ENCODE data around the gene NUDT5. TPM values are rescaled to one million over a fixed set of nuclear protein-coding genes. Genes with fewer than 3 reads are reported as not detected.
"Not testable (repeated sequence)": the region's sequence is repeated elsewhere in the genome, so short reads cannot be mapped to it uniquely, and the experiment has no call there.

NUDT5 gene
- polyA plus RNA-seq, 1 of the 3 experiments (the other 2 are of a cell fraction): 61.2 TPM

DNA sequence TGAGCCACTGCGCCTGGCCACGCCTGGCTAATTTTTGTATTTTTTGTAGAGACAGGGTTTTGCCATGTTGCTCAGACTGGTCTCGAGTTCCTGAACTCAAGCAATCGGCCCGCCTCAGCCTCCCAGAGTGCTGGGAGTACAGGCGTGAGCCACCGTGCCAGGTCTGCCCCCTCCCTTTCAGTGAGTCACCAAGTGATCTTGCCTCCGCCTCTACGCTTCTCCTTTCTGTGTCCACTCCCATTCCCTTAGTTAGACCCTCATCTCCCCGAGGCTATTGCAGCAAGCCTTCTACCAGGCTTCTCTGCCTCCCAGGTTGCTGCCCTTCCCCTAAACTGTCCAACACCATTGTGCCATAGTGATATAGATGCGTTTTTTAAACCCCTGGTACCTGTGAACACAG is 33.2 kb upstream of the NUDT5 start:
- WGBS (ENCODE audit: low lambda C conversion rate): 93% methylated on average over 11 of the region's 11 CpGs
- Histone ChIP-seq H2AFZ (ENCODE audit: low read depth) (no peak overlapping the region), H3K27me3 (ENCODE audit: insufficient read depth) (no peaks in the 10 kb centered on the region), H3K4me3 (ENCODE audit: low read depth in 2 of 2, low read length in 1 of 2) (no peak overlapping the region), H3K36me3 (replicated peaks in 1 of 2; ENCODE audit: control insufficient read depth in 1 of 2, insufficient read depth in 2 of 2, low read length in 1 of 2) (peaks cover 35 to 47% of the 10 kb centered on the region in 2 experiments), H3K79me2 (ENCODE audit: insufficient read depth) (peaks cover 10% of the 10 kb centered on the region; the same call in 1 of the 2 replicates), H3K4me1 (ENCODE audit: control insufficient read depth in 1 of 2, insufficient read depth in 2 of 2, low read depth in 1 of 2, low read length in 1 of 2) (no peaks in the 10 kb centered on the region), H3K27ac (ENCODE audit: low read depth in 2 of 2, low read length in 1 of 2) (no peak overlapping the region), H3F3A (replicated peaks; ENCODE audit: insufficient read depth) (no peaks in the 10 kb centered on the region), H4K20me1 (ENCODE audit: insufficient read depth) (no peaks in the 10 kb centered on the region), H3K9me2 (no peaks in the 10 kb centered on the region), H3K9me3 (no peaks in the 10 kb centered on the region), H3K4me2 (no peak overlapping the region), H3K9ac (no peak overlapping the region)
- DNase-seq: no peak
- ChIA-PET POLR2A (no interaction called here), CTCF (interaction anchor here (1.3 to 1.7 kb wide), 2 partner anchors 14 kb away, joined by 7 to 12 read pairs; no protein-coding TSS in a partner anchor)
- TF ChIP-seq ELF1 (IDR thresholded peaks at IDR 0.05): no peak

- H3K4me3 ChIP-seq (ENCODE audit: low read depth in 2 of 2, low read length in 1 of 2); H2AFZ ChIP-seq (ENCODE audit: low read depth); DNase-seq; H3K27ac ChIP-seq (ENCODE audit: low read depth in 2 of 2, low read length in 1 of 2); POLR2A ChIA-PET; H3K27me3 ChIP-seq (ENCODE audit: insufficient read depth); H3K9ac ChIP-seq; H3K9me2 ChIP-seq; H3K4me1 ChIP-seq (ENCODE audit: control insufficient read depth in 1 of 2, insufficient read depth in 2 of 2, low read depth in 1 of 2, low read length in 1 of 2); H3F3A ChIP-seq (replicated peaks; ENCODE audit: insufficient read depth); H3K9me3 ChIP-seq; H3K4me2 ChIP-seq; H4K20me1 ChIP-seq (ENCODE audit: insufficient read depth): not testable (repeated sequence)
- 80% methylated on average over 1 of the region's 28 CpGs for WGBS (ENCODE audit: low lambda C conversion rate)
- Histone ChIP-seq H3K79me2 (ENCODE audit: insufficient read depth) (peaks cover 31% of the 10 kb centered on the region; the same call in 1 of the 2 replicates), H3K36me3 (replicated peaks in 1 of 2; ENCODE audit: control insufficient read depth in 1 of 2, insufficient read depth in 2 of 2, low read length in 1 of 2) (peaks cover 29 to 32% of the 10 kb centered on the region in 2 experiments)
- CTCF ChIA-PET: interaction anchor here (1.0 kb wide), 1 partner anchor 12 kb away, joined by 3 read pairs; no protein-coding TSS in a partner anchor
Observed at GRCh38 chr10:12226438-12226837, 30.7 kb upstream of the NUDT5 start.

- no peaks in the 10 kb centered on the region for H3K27me3 ChIP-seq (ENCODE audit: insufficient read depth)
- CTCF ChIA-PET: interaction anchor here (3.3 kb wide), 1 partner anchor 10 kb away, joined by 21 read pairs; no protein-coding TSS in a partner anchor
- no peak overlapping the region for H3K27ac ChIP-seq (ENCODE audit: low read depth in 2 of 2, low read length in 1 of 2)
- H3K9me2 ChIP-seq: no peaks in the 10 kb centered on the region
- peaks cover 24 to 31% of the 10 kb centered on the region in 2 experiments for H3K36me3 ChIP-seq (replicated peaks in 1 of 2; ENCODE audit: control insufficient read depth in 1 of 2, insufficient read depth in 2 of 2, low read length in 1 of 2)
- H3K4me1 ChIP-seq (ENCODE audit: control insufficient read depth in 1 of 2, insufficient read depth in 2 of 2, low read depth in 1 of 2, low read length in 1 of 2): no peaks in the 10 kb centered on the region
- H3K4me2 ChIP-seq: no peak overlapping the region
- H2AFZ ChIP-seq (ENCODE audit: low read depth): no peak overlapping the region
- no peak overlapping the region for H3K9ac ChIP-seq
- no peak overlapping the region for H3K4me3 ChIP-seq (ENCODE audit: low read depth in 2 of 2, low read length in 1 of 2)
- DNase-seq: no peak
- WGBS (ENCODE audit: low lambda C conversion rate): 100% methylated on average over 2 of the region's 2 CpGs
- POLR2A ChIA-PET: interaction anchor here (0.6 kb wide), 1 partner anchor 161 kb away, joined by 3 read pairs; no protein-coding TSS in a partner anchor
- no peaks in the 10 kb centered on the region for H4K20me1 ChIP-seq (ENCODE audit: insufficient read depth)
- H3K79me2 ChIP-seq (ENCODE audit: insufficient read depth): peaks cover 38% of the 10 kb centered on the region
- no peaks in the 10 kb centered on the region for H3K9me3 ChIP-seq
- no peaks in the 10 kb centered on the region for H3F3A ChIP-seq (replicated peaks; ENCODE audit: insufficient read depth)
- TF ChIP-seq TEAD4 (IDR thresholded peaks at IDR 0.05; ENCODE audit: borderline replicate concordance, insufficient read depth) (no peak), CTCF (IDR thresholded peaks at IDR 0.05) (no peak), REST (IDR thresholded peaks at IDR 0.05; ENCODE audit: low read depth, low read length) (no peak), GABPA (IDR thresholded peaks at IDR 0.05; ENCODE audit: low read depth) (no peak), ELF1 (IDR thresholded peaks at IDR 0.05) (no peak), USF2 (IDR thresholded peaks at IDR 0.05; ENCODE audit: borderline replicate concordance, low read depth, low read length) (no peak), MEF2A (IDR thresholded peaks at IDR 0.05; ENCODE audit: borderline replicate concordance, low read depth) (no peak), GATA2 (CRISPR knock-in tag; IDR thresholded peaks at IDR 0.05) (no peak), SMC3 (IDR thresholded peaks at IDR 0.05; ENCODE audit: low read depth, low read length) (no peak), NRF1 (IDR thresholded peaks at IDR 0.05; ENCODE audit: low read depth, low read length) (no peak), USF1 (IDR thresholded peaks at IDR 0.05; ENCODE audit: borderline replicate concordance, low read depth) (no peak), FOSL2 (IDR thresholded peaks at IDR 0.05; ENCODE audit: borderline replicate concordance, low read depth) (no peak), POLR2AphosphoS5 (IDR thresholded peaks at IDR 0.05; ENCODE audit: low read depth, low read length) (no peak), RXRA (IDR thresholded peaks at IDR 0.05; ENCODE audit: borderline replicate concordance, low read depth) (no peak), EZH2phosphoT487 (IDR thresholded peaks at IDR 0.05; ENCODE audit: borderline replicate concordance, low read depth) (no peak)
Observed at GRCh38 chr10:12225444-12225843, 29.8 kb upstream of the NUDT5 start.
